Esophagus squamous epithelium (tissue), 5 donors: ENCODE data around the gene CLCF1. TPM values are rescaled to one million over a fixed set of nuclear protein-coding genes. Genes with fewer than 3 reads are reported as not detected.
A peak's percentile ranks its signal among the peaks of the same experiment; 100 is the strongest.

Experiments
- DNase-seq: peaks from one replicate; lab custom pipeline; 2025; lab: John Stamatoyannopoulos, UW
- H3K27ac ChIP-seq, 4 donors: fragments of 200-600 bp; sonication (generic); one replicate each; pipeline ENCODE4 v1.5.1; 2016 to 2019; ENCODE audit warnings: mild to moderate bottlenecking in 1 of 4
- H3K27me3 ChIP-seq, 4 donors: fragments of 200-600 bp; sonication (generic); 1 replicate in 3 of 4; 2 replicates in 1 of 4; pipeline versions ENCODE4 v1.5.1 to v1.6.0; 2017 to 2021; ENCODE audit warnings: antibody characterized with exemption in 1 of 4
- H3K36me3 ChIP-seq, 3 donors: fragments of 200-600 bp; sonication (generic); one replicate each; pipeline ENCODE4 v1.5.1; 2016 to 2019
- H3K4me1 ChIP-seq, 3 donors: fragments of 200-600 bp; sonication (generic); one replicate each; pipeline ENCODE4 v1.5.1; 2017 to 2019
- H3K4me3 ChIP-seq, 4 donors: fragments of 200-600 bp; sonication (generic); 1 replicate in 3 of 4; 2 replicates in 1 of 4; pipeline ENCODE4 v1.5.1; 2016 to 2019; ENCODE audit warnings: mild to moderate bottlenecking in 2 of 4, moderate library complexity in 1 of 4
- H3K9me3 ChIP-seq, 3 donors: fragments of 200-600 bp; sonication (generic); one replicate each; pipeline ENCODE4 v1.5.1; 2016 to 2019
- POLR2A ChIP-seq, 4 donors: fragments of 450-650 bp; IDR thresholded peaks; one replicate each; pipeline ENCODE4 v1.6.1; 2017; ENCODE audit warnings: antibody characterized with exemption in 4 of 4, mild to moderate bottlenecking in 4 of 4, moderate library complexity in 3 of 4
- WGBS, 2 donors: methylation state at CpG; one replicate each; pipeline ENCODE4 v1.1.5; 2018; 5-methylcytosine and 5-hydroxymethylcytosine counted together
- intact Hi-C: fragments of 100-400 bp; cut with DNase I; formaldehyde crosslinking; loops from one replicate; pipeline ENCODE4 v1.15.0; 2022
- small RNA-seq, 4 donors: library from RNA; depleted of rRNA; stranded (forward); fragments of <200 nt; gene quantifications; one replicate each; pipeline ENCODE3, GENCODE V24; 2016
- total RNA-seq, 4 donors: library from RNA; depleted of rRNA; stranded (reverse); fragments of >200 nt; gene quantifications; one replicate each; pipeline ENCODE4 v1.1.0, GENCODE V29; 2016
- TF ChIP-seq, protein P1 (sequence below), 6 experiments: fragments of 450-650 bp in 4 of 6; fragments of 200-600 bp in 2 of 6; sonication (generic) in 2 of 6; IDR thresholded peaks; one replicate each; pipeline ENCODE4 v1.5.1; 2016 to 2019; ENCODE audit warnings: antibody characterized with exemption in 6 of 6, mild to moderate bottlenecking in 4 of 6, moderate library complexity in 4 of 6
- donor health status: DM: yes; HTN: yes; CAD: no.

The CLCF1 gene
- total RNA-seq, 4 donors from 2014 or later, result 2.3 to 6.8 (median 2.7) TPM

DNA sequence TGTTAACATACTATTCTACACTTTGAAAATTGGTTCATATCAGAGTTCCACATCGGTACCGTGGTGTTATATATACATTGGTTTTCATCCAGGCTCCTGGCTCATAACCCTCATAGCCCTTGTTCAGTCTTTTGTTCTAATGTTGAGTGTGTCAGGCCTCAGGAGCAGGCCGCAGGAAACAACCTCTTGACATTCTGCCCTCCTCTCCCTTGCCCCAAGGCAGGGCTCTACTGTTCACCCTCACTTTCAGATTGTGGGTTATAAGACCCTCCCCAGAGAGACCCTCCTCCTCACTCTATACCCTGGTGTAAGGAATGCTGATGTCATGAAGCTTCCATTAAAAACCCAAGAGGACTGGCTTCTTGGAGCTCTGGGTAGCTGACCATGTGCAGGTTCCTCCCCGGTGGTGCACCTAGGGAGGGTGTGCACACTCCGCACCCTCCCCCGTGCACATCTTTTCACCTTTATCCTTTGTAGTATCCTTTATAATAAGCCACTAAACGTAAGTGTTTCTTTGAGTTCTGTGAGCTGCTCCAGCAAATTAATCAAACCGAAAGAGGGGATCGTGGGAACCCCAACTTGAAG lies 58.0 kb downstream of the CLCF1 start:
- H3K9me3 ChIP-seq, result no peaks in the 10 kb centered on the region
- TF ChIP-seq, protein P1, sequence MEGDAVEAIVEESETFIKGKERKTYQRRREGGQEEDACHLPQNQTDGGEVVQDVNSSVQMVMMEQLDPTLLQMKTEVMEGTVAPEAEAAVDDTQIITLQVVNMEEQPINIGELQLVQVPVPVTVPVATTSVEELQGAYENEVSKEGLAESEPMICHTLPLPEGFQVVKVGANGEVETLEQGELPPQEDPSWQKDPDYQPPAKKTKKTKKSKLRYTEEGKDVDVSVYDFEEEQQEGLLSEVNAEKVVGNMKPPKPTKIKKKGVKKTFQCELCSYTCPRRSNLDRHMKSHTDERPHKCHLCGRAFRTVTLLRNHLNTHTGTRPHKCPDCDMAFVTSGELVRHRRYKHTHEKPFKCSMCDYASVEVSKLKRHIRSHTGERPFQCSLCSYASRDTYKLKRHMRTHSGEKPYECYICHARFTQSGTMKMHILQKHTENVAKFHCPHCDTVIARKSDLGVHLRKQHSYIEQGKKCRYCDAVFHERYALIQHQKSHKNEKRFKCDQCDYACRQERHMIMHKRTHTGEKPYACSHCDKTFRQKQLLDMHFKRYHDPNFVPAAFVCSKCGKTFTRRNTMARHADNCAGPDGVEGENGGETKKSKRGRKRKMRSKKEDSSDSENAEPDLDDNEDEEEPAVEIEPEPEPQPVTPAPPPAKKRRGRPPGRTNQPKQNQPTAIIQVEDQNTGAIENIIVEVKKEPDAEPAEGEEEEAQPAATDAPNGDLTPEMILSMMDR (IDR thresholded peaks at IDR 0.05), result no peak
- no peak for TF ChIP-seq POLR2A (IDR thresholded peaks at IDR 0.05)
- H3K4me3 ChIP-seq, result no peak overlapping the region
- peaks cover 46 to 90% (median 48%) of the 10 kb centered on the region in 3 donors for H3K4me1 ChIP-seq
- no peak for DNase-seq
- intact Hi-C loops, result loop anchor here (5.0 to 10.0 kb wide), 2 partner anchors 48 to 261 kb away; partner anchors contain the start of genes GRK2 and RHOD
- 70% methylated on average over 9 of the region's 9 CpGs for WGBS, 2 donors
- peak overlapping the region; percentile 64 to 99 (median 96) for H3K27ac ChIP-seq
- peaks cover 0 to 9% (median 0%) of the 10 kb centered on the region in 3 donors for H3K36me3 ChIP-seq
- H3K27me3 ChIP-seq, result no peaks in the 10 kb centered on the region

DNA sequence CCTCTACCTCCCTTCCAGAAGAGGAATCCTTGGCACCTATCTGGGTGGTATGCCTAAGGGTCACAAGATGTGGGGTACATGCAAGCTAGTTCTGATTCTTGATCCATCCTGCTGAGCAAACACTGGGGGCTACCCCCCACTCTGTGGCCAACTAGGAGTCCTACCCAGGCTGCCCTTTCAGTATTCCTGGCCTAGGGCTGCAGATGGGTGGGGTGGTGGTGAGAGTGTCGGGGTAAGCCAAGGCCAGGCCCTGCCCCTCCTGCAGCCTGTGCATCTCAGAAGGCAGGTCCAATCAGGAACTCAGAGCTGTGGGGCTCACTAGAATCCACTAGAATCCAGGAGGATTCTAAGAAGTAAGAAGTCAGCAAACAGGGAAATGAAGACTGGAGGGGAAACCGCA lies 59.2 kb downstream of the CLCF1 start:
- intact Hi-C loops, result loop anchor here (10.0 kb wide), 1 partner anchor 259 kb away; the partner anchor contains the start of gene RHOD
- peaks cover 50 to 92% (median 57%) of the 10 kb centered on the region in 3 donors for H3K4me1 ChIP-seq
- no peaks in the 10 kb centered on the region for H3K9me3 ChIP-seq
- peak overlapping the region; percentile 56 to 99 (median 96) for H3K27ac ChIP-seq
- no peaks in the 10 kb centered on the region for H3K27me3 ChIP-seq
- 70 to 94% methylated on average over 1 to 2 of the region's 2 CpGs for WGBS, 2 donors
- H3K4me3 ChIP-seq, result no peak overlapping the region
- peaks cover 0 to 21% (median 9%) of the 10 kb centered on the region in 3 donors for H3K36me3 ChIP-seq
- TF ChIP-seq, protein P1 (IDR thresholded peaks at IDR 0.05), result no peak
- TF ChIP-seq POLR2A (IDR thresholded peaks at IDR 0.05), result no peak
- no peak for DNase-seq

Small RNA genes within 50 kb of the gene (small RNA-seq; reads per million reads assigned to genes)
- gene RN7SKP239 (0 to 0.15 (median 0.04) reads per million in 4 donors), gene RNU6-1238P (0 reads per million in 4 donors)

Other genes starting within 250 kb of the CLCF1 start
- 10 to 100 TPM; 54.1 to 93.2 (median 68.5) TPM for gene GRK2, start 107.1 kb downstream of the CLCF1 start, total RNA-seq
- gene ANKRD13D, start 84.3 kb downstream of the CLCF1 start, total RNA-seq, result 10 to 100 TPM; 27.4 to 50.6 (median 41.6) TPM
- gene SSH3, start 70.1 kb downstream of the CLCF1 start, total RNA-seq, result 10 to 100 TPM; 51.4 to 78.4 (median 64.8) TPM
- 100 to 1,000 TPM in 1 of 4 donors, 10 to 100 TPM in 3; 62.6 to 113 (median 74.7) TPM for gene POLD4, start 20.1 kb downstream of the CLCF1 start, total RNA-seq
- 10 to 100 TPM; 10.6 to 18.3 (median 12.7) TPM for gene RAD9A, start 18.4 kb upstream of the CLCF1 start, total RNA-seq
- gene PPP1CA, start 28.3 kb upstream of the CLCF1 start, total RNA-seq, result 100 to 1,000 TPM; 146 to 202 (median 185) TPM
- gene TBC1D10C, start 30.5 kb upstream of the CLCF1 start, total RNA-seq, result 1 to 10 TPM; 1.7 to 7.2 (median 3.5) TPM
- under 1 TPM; 0.09 to 0.76 (median 0.25) TPM for gene CARNS1, start 42.1 kb upstream of the CLCF1 start, total RNA-seq
- gene RPS6KB2, start 54.9 kb upstream of the CLCF1 start, total RNA-seq, result 100 to 1,000 TPM in 3 of 4 donors, 10 to 100 TPM in 1; 67.5 to 121 (median 113) TPM
- gene PTPRCAP, start 64.1 kb upstream of the CLCF1 start, total RNA-seq, result 10 to 100 TPM in 1 of 4 donors, 1 to 10 TPM in 3; 5.9 to 14.1 (median 6.8) TPM
- 100 to 1,000 TPM in 1 of 4 donors, 10 to 100 TPM in 3; 52.2 to 122 (median 57.6) TPM for gene CORO1B, start 69.9 kb upstream of the CLCF1 start, total RNA-seq
- gene GPR152, start 79.1 kb upstream of the CLCF1 start, total RNA-seq, result not detected
- gene CABP4, start 81.8 kb upstream of the CLCF1 start, total RNA-seq, result under 1 TPM in 1 of 4 donors, not detected in 3; 0.38 TPM
- 100 to 1,000 TPM; 109 to 205 (median 145) TPM for gene TMEM134, start 95.7 kb upstream of the CLCF1 start, total RNA-seq
- gene AIP, start 109.4 kb upstream of the CLCF1 start, total RNA-seq, result 10 to 100 TPM; 16.8 to 63.3 (median 28.3) TPM
- gene PITPNM1, start 131.8 kb upstream of the CLCF1 start, total RNA-seq, result 10 to 100 TPM; 24.5 to 35.9 (median 28.7) TPM
- 10 to 100 TPM; 32.0 to 55.2 (median 38.1) TPM for gene CDK2AP2, start 134.6 kb upstream of the CLCF1 start, total RNA-seq
- not detected for gene CABP2, start 149.8 kb upstream of the CLCF1 start, total RNA-seq
- gene GSTP1, start 210.2 kb upstream of the CLCF1 start, total RNA-seq, result 1,000 to 10,000 TPM; 2,883 to 4,990 (median 3,239) TPM
- gene NDUFV1, start 233.3 kb upstream of the CLCF1 start, total RNA-seq, result 100 to 1,000 TPM; 206 to 260 (median 254) TPM